ENCODE data around the gene ACOX2.
A peak's percentile ranks its signal among the peaks of the same experiment; 100 is the strongest.

ACOX2 gene

GRCh38 chr3:58566398-58567250 is 29.6 kb upstream of the ACOX2 start:
- DNase-seq: peak; percentile 12

GRCh38 chr3:58565621-58566397 is 28.8 kb upstream of the ACOX2 start:
- no peak for DNase-seq

- no peak for DNase-seq
Observed at GRCh38 chr3:58564456-58565160, 27.6 kb upstream of the ACOX2 start.

GRCh38 chr3:58564054-58564453 is 27.1 kb upstream of the ACOX2 start:
- no peak for DNase-seq

GRCh38 chr3:58563386-58564035 is 26.5 kb upstream of the ACOX2 start:
- no peak for DNase-seq

- DNase-seq: peak; percentile 25
Observed at GRCh38 chr3:58562498-58562897, 25.5 kb upstream of the ACOX2 start.

- no peak for DNase-seq
Observed at GRCh38 chr3:58560771-58561311, 23.9 kb upstream of the ACOX2 start.

- DNase-seq: no peak
Observed at GRCh38 chr3:58559586-58559985, 22.6 kb upstream of the ACOX2 start.

GRCh38 chr3:58557491-58557890 is 20.5 kb upstream of the ACOX2 start:
- no peak for DNase-seq

- no peak for DNase-seq
Observed at GRCh38 chr3:58556761-58557221, 19.8 kb upstream of the ACOX2 start.

GRCh38 chr3:58556001-58556400 is 19.0 kb upstream of the ACOX2 start:
- DNase-seq: no peak

GRCh38 chr3:58555203-58555602 is 18.2 kb upstream of the ACOX2 start:
- DNase-seq: no peak

- DNase-seq: no peak
Observed at GRCh38 chr3:58553003-58553402, 16.0 kb upstream of the ACOX2 start.

GRCh38 chr3:58551636-58552180 is 14.7 kb upstream of the ACOX2 start:
- no peak for DNase-seq

GRCh38 chr3:58544541-58544940 is 7.6 kb upstream of the ACOX2 start:
- DNase-seq: no peak

GRCh38 chr3:58540176-58540858 is 3.3 kb upstream of the ACOX2 start:
- DNase-seq: peak; percentile 40

- peak; percentile 18 for DNase-seq
Observed at GRCh38 chr3:58539626-58540025, 2.6 kb upstream of the ACOX2 start.

- no peak for DNase-seq
Observed at GRCh38 chr3:58537412-58538301, 667 bp upstream of the ACOX2 start.

- DNase-seq: no peak
Observed at GRCh38 chr3:58535531-58536500, 1.2 kb downstream of the ACOX2 start.

Measured in activated CD8-positive, alpha-beta memory T cell treated with anti-CD3 and anti-CD28 coated beads, Interleukin-2, amount 50 U/mL, for 48 hours (primary cell).